ENCODE measurements around the gene DHRS1.

The DHRS1 gene

GRCh38 chr14:24299255-24300191 is at the start of gene DHRS1, which contains the start of gene NOP9:
Gene DHRS1, minus strand, starts transcription at chr14:24299780. Its CDS starts 674 bp downstream, at chr14:24299106.
Gene NOP9, plus strand, starts transcription at chr14:24299850. Its CDS starts 105 bp downstream, at chr14:24299955.
- peak; percentile 87 for DNase-seq (ENCODE audit: low spot score)

DNA sequence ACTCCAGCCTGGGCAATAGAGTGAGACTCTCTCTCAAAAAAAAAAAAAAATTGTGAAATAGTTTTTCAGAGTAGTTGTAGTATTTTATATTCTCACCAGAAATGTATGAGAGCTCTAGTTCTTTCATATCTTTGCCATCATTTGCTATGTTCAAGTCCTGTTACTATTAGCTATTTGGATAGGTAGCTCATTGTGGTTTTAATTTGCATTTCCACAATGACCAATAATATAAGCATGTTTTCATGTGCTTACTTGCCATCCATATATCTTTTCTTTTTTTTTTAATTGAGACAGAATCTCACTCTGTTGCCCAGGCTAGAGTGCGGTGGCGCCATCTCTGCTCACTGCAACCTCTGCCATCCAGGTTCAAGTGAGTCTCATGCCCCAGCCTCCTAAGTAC is 48.6 kb upstream of the DHRS1 start:
- DNase-seq (ENCODE audit: low spot score): no peak

DNA sequence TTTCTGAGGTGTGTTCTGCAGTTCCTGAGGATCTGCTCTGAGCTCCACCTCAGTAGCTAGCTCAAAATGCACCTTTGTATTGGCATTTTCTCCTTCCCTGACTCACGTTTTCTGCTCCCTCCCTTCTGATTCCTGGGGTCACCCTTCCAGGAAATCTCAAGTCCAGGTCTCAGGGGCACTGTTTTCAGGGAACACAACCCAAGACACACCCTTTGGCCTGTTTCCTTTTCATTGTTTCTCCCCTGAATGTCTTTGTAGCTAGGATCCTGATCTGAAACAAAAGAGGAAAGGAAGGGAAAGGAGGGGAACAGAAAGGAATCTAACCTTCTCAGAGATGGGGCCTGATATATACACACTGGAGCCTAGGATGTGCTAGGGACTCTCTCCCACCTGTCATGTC is 47.6 kb upstream of the DHRS1 start:
- DNase-seq (ENCODE audit: low spot score): no peak

GRCh38 chr14:24343795-24344660 is 44.4 kb upstream of the DHRS1 start:
- no peak for DNase-seq (ENCODE audit: low spot score)

DNA sequence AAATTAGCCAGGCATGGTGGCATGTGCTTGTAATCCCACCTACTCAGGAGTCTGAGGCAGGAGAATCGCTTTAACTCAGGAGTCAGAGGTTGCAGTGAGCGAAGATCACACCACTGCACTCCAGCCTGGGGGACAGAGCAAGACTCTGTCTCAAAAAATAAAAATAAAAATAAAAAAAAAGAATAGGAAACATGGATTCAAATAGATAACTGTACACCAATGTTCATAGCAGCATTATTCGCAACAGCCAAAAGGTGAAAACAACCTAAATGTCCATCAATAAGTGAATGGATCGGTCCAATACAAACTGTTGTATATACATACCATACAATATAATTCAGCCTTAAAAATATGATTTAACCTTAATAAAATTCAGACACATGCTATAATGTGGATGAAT is 43.3 kb upstream of the DHRS1 start:
- no peak for DNase-seq (ENCODE audit: low spot score)

DNA sequence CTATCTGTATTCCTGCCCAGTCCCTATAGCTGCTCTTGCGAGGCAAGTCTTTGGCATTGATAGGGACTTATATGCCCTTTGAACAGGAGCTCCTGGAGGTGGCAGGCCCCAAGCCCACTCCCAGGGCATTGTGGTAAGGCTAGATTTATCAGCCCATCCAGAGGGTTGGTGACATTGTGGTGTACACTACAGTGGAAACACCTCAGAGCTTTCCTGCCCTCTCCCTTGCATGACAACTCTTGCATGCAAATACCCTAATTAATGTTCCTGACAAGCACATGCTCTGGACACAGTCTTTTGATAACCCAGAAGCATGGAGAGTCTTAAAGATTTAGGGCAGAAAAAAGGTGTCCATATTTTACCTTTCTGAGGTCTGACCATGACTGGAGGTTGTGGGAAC is 41.0 kb upstream of the DHRS1 start:
- DNase-seq (ENCODE audit: low spot score): no peak

GRCh38 chr14:24339284-24340151 is 39.9 kb upstream of the DHRS1 start, which contains the start of gene RIPK3:
Gene RIPK3, minus strand, starts transcription at chr14:24339991. Its CDS starts 165 bp downstream, at chr14:24339826.
- DNase-seq (ENCODE audit: low spot score): no peak

GRCh38 chr14:24338843-24339242 is 39.3 kb upstream of the DHRS1 start:
- DNase-seq (ENCODE audit: low spot score): no peak

DNA sequence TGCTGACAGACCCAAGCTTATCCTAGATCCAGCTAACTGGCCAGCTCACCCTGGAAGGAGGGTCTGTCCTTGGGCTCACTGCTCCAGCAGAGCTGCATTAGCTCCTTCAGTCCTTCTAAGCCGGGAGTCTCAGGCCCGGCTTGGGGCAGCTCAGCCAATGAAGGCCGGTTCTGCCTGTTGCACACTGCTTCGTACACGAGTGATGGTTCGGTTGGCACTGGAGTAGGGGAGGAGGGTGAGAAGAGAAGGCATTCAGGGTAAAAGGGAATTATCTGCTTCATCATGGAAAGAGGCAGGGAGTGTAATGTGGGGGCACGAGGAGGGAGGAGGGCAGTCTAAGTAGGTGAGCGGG is 38.2 kb upstream of the DHRS1 start:
- no peak for DNase-seq (ENCODE audit: low spot score)

DNA sequence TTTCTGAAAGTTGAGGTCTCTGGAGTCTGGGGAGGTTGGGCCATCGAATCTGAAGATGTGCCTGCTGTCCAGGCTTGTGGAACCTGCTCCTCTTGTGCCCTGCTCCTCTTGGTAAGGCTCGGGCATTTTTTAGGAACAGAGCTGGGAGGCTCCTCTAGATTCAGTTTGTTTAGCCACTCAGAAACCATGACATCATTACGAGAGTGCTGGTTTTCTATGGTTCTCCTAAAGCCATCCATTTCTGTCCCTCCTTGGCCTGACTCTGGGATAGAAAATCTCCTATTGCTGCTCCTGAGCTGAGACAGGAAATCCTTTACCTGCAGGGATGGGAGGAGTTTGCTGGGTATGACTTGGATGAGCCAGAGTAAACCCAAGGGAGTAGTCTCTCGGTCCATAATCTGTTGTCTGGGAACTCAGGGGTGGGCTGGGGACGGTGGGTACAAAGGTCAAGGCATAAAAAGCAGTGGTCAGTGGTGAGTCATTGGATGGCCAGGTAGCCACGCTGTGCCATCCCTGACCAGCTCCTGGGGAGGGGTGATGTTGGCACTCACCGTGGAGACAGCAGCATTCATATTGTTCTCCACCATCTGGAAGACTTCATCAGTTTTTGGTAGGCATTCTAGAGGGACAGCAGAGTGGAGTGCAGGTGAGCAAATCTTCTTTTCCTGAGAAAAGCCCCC is 37.7 kb upstream of the DHRS1 start:
- DNase-seq (ENCODE audit: low spot score): no peak

DNA sequence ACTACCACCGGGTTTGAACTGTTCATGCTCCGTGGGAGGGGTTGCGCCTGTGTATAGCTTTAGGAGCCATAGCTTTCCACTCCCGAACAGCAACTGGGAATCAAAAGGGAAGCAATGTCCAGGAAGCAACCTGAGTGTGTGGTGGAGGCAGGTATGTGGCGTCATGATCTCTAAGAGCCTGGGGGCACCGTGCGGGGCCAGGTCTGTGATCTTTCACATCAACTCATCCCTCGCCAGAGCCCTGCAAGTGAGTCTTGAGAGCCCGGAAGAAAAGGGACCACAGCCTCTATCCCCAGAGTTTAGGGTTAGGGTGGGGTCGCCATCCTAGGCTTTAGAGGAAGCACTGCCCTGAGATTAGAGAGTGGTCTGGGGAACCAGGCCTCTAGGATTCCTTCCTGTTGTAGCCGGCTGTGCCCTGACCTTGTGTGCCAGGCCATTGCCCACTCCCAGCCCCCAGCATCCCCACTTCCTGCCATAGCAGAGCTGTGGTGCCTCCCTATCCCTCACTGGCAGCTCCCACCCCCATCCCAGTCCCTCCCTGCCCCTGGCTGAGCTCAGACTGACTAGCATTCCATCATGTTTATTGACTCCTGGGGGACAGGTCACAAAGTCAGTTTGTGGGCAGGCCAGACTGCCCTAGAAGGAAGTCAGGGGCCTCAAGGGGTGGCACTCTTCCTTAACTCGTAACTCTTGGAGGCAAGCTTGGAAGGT is 36.0 kb upstream of the DHRS1 start:
- peak; percentile 9 for DNase-seq (ENCODE audit: low spot score)

- no peak for DNase-seq (ENCODE audit: low spot score)
Observed at GRCh38 chr14:24334431-24335291, 35.1 kb upstream of the DHRS1 start, which contains the start of gene ADCY4. Gene ADCY4, minus strand, starts transcription at chr14:24335071. Its CDS starts 419 bp downstream, at chr14:24334652.

DNA sequence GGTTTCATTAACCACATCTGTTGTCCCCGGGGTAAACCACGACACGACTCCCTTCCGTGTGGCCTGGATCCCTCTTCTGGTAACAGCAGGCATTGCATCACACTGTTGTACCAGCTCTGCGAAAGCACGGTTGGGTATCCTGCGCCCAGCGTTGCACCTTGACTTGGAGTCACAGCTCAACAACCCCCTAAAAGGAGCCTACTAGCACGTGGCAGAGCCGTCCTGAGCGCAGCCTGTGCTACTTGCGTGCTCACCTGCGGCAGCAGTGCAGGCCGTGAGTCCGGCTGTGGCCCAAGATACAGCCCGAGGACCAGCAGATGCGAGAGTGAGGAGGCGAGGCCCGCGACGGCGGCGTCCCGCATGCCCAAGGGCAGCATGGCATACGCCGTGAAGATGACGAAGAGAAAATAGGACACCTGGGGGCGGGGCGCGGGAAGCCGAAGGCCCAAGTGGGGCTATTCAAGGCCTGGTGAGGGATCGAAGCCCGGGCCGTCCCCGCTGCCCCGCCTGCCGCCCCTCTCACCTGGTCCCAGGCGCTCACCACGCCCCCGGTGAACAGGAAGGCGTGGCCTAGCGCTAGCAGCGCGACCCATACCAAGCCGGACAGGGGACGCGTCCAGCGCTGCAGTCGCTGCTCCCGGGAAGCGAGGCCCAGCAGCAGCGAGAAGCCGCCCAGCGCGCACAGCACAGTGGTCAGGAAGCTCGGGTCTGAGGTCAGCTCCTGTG is 32.9 kb upstream of the DHRS1 start:
- DNase-seq (ENCODE audit: low spot score): peak; percentile 98

- DNase-seq (ENCODE audit: low spot score): no peak
Observed at GRCh38 chr14:24331731-24332267, 32.2 kb upstream of the DHRS1 start.

GRCh38 chr14:24330973-24331674 is 31.5 kb upstream of the DHRS1 start:
- no peak for DNase-seq (ENCODE audit: low spot score)

DNA sequence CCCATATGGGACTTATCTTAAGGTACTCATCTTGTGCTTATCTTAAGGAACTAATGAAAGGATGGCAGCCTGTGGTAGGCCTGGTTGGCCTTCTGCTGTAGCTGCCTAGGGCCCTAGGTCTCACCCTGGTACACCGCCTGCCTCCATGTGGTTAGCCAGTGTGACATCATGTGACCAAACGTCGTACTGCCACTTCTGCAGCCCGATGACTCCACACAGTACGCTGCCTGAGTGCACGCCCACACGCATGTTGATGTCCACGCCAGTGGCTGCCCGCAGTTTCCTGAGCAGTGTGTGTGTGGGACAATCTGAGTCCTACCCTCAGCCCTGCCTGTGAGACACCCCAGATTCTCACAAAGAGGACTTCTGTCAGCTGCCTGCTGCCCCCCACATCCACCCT is 30.2 kb upstream of the DHRS1 start:
- no peak for DNase-seq (ENCODE audit: low spot score)

- DNase-seq (ENCODE audit: low spot score): no peak
Observed at GRCh38 chr14:24329073-24329663, 29.6 kb upstream of the DHRS1 start.
